Stimulated activated CD4-positive, alpha-beta T cell treated with anti-CD3 and anti-CD28 coated beads, Interleukin-2, amount 100 ng/mL, for 48 hours (primary cell): ENCODE measurements around the gene TIFAB.

Source experiments
- DNase-seq, 2 donors: peaks; one replicate each; pipeline ENCODE4 v3.0.0-alpha.2; 2020

TIFAB gene

DNA sequence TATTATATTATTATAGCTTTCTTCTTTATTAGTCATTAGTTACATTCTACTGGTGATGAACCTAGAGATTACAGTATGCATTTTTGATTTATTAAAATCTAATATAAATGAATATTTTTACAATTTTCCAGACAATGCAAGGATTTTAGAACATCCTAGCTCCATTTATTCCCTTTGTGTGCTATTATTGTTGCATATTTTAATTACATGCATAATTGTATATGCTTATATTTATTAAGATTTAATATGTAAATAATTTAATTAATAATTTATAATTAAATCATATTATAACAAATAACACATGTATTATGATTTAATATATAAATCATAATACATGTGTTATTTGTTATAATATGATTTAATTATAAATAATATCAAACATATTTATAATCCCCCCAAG lies 29.7 kb downstream of the TIFAB start:
- no peak for DNase-seq

DNA sequence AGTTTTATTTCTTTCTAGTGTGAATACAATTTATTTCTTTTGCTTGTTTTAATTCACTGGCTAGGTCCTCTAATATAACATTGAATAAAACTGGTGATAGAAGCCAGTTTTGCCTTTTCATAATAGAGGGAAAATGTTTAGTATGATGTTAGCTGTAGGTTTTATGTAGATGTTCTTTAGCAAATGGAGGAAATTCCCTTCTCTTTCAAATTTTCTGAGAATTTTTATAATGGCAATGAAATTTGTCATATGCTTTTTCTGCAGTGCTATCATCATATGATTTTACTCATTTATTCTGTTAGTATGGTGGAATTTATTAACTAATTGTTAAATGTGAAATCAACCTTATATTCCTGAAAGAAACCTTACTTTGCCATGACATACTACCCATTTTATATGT lies 35.1 kb downstream of the TIFAB start:
- no peak for DNase-seq

DNA sequence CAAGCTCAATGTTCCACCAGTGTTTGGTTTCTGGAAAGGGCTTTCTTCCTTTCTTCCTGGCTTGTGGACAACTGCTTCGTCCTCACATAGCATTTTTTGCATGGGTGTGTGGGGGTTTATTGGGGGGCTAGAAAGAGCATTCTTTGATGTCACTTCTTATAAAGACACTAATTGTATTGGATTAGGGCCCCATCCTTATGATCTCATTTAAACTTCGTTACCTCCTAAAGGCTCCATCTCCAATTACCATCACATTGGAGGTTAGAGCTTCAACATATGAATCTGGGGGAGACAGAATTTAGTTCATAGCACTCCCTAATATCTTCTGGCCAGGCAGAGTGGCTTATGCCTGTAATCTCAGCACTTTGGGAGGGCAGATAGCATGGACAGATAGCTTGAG lies 47.1 kb downstream of the TIFAB start:
- no peak for DNase-seq

DNA sequence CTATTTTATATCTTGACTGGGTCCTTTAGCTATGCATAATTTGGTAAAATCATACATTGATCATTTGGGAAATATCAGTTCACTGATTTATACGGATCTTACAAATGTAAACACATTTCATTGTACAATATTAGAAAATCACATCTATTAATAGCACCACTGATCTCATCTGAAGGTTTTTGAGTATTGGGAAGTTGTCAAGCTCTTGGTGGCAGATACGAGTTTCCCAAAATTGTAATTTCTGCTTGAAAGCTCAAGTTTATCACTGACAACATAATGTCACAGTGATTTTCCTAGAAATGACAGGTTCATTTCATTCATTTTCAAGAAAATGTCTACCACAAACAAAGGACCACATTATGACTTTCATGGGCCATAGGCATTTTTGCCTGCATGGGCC lies 50.1 kb downstream of the TIFAB start:
- no peak for DNase-seq

DNA sequence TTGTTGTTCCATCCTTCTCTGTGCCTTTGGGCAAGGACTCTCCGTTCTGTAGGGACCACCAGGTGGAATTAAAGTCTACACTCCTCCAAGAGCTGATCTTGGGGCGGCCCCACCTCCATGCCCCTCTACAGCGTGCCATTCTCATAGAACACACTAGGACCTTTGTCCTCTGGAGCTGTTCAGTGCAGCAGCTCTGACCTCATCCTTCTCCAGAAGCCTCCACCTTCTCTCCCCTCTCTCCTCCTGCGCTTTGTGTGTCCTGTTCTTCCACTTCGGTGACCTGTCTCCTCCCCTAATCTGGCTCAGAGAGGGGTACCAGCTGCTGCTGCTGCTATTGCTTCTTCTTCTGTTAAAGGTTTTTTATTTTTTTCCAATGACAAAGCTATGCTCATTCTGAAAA lies 51.3 kb downstream of the TIFAB start:
- no peak for DNase-seq

DNA sequence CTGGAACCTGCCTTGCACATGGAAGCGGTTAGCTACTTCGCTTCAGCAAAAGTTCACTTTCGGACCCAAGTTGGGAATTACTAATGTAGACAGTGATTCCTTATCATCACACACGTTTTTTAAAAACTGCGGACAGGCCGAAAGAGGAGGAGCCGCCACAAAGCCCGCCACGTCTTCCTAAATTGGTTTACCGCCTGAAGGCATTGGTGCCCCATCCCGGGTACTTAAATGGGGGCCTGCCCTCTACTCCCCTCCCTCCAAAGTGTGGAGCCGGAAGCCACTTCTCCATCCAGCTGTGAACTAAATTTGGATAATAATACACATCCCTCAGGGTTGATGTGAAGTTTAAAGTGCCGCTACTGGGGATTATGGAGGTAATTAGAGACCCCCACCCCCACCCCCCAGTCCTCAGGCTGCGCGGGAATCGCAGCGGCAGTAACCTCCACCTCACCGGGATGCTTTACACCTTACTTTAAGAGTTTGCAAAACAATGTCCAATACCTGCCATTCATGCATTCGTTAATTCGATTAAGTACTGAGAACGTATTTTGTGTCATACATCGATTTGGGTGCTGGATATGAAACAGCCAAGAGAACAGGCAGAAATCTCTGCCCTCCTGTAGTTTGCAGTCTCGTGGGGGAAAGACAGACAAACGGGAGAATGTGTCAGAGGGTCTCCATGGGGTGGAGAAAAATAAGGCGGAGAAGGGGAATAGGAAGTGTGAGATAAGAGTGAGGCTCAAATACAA lies 52.2 kb downstream of the TIFAB start:
- no peak for DNase-seq

DNA sequence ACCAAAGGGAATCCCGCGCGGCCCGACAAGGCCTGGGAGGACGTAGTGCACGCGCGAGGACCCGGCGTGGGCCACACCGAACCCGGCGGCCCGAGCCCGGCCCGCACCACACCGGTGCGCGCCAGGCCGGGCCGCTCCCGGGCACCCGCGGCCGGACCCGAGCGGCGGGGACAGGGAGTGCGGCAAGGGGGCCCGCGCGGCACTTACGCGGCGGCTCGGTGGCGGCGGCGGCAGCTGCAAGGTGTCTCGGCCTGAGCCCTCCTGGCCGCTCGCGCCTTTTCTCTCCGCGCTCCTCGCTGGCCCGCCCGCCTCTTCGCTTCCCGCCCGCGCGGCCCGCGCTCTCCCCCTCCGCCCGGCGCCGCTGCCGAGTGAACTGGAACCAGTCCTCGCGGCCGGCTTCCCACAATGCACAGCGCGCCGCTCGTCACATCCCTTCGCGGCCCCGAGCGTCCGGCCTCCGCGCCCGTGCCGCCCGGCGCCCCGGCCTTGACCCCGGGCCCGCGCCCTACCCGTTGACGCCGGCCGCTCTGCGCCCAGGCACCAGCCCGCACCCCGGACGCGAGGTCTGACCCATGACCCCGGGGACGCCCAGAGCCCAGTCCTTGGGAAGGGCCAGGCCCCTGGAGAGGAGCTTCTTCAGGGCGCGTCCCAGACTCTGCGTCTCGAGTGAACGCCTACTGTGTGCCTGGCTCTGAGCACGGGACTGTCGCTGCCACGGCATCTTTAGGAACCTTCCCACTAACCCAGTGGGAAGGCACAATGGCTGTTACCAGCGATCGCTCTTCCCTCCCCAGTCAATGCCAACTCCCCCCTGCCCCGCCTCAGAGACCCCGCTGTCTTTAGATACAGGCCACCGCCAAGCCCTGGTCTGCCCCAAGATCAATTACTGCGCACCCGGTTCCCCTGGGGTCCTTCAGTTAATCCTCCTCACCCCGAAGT lies 53.0 kb downstream of the TIFAB start, which contains the start of gene MACROH2A1:
TSS of gene MACROH2A1 (minus strand) at position 377 of the 939 bp plus-strand sequence. CDS start 10,138 bp downstream, outside the sequence.
- peak; percentile 78 for DNase-seq

DNA sequence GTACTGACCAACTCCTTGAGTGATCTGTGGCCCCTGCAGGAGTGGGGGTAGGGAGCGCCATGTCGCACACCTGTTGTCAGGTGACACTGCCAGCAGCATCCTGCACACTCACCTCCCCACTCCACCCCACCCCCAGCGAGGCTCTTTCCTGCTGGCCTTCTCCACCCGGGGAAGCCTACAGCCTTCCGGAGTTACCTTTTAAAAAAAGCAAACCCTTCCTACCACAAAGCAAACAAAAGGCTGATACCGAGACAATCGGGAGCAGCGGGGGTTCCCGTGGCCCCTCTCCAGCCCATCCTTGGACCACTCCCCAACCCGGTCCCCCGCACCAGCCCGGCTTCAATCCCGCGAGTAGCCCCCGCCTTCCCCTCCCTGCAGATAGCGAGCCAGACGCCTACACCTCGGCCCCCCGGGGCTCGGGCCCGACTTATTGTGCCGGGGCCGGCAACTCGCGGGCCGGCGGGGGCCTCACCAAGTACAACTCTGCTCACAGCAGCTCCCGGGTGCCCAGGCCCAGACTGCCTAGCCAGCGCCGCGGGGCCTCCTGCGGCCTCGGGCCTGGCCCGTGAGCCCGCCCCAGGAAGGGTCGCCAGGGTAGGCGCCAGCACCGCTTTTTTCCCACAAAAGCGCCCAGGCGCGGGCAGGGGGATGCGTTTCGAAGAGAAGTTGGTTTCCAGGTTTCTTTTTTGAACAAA lies 53.8 kb downstream of the TIFAB start:
- DNase-seq, result peak in 1 of 2 donors; percentile 29
